Measurements from ENCODE around the gene HELZ2. TPM values are rescaled to one million over a fixed set of nuclear protein-coding genes. Genes with fewer than 3 reads are reported as not detected.

HELZ2 gene
- total RNA-seq, 1 experiment from 2014 or later: 33.4 TPM

DNA sequence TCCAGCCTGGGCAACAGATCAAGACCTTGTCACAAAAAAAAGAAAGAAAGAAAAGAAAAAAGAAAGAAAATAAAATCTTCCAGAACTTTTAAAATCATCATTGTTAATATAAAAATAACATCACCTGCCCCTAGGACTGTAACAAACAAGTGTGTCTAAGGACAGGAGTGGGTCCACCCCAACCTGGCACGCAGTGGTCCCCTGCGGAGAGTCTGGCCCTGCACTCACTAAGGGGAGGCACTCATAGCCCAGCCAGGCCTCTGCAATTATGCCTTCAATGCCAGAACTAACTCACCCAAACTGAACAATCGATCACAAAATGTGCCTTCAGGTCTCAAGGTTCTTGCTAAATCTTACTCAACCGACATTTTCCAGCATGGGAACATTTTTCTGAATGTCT, 48.1 kb upstream of the HELZ2 start:
- Histone ChIP-seq H3K79me2 (ENCODE audit: low read length) (peaks cover 58% of the 10 kb centered on the region), H3F3A (ENCODE audit: low read length, unreplicated experiment) (no peaks in the 10 kb centered on the region), H3K9ac (ENCODE audit: low read length) (no peak overlapping the region), H3K4me1 (ENCODE audit: insufficient read depth, low read length) (peaks cover 7% of the 10 kb centered on the region; the same call in 1 of the 2 replicates), H3K36me3 (ENCODE audit: low read depth, low read length) (no peaks in the 10 kb centered on the region), H3K4me2 (ENCODE audit: low read length) (no peak overlapping the region), H2AFZ (ENCODE audit: low read length) (no peak overlapping the region), H3K27me3 (ENCODE audit: low read length) (no peaks in the 10 kb centered on the region), H3K27ac (ENCODE audit: low read length) (no peak overlapping the region), H3K4me3 (ENCODE audit: low read length) (no peak overlapping the region), H3K9me3 (ENCODE audit: low read length) (no peaks in the 10 kb centered on the region), H4K20me1 (ENCODE audit: low read length) (no peaks in the 10 kb centered on the region), H3K9me2 (replicated peaks; ENCODE audit: low read length) (no peaks in the 10 kb centered on the region)
- ChIA-PET CTCF (no interaction called here), POLR2A (ENCODE audit: unreplicated experiment) (interaction anchor here (0.9 kb wide), 1 partner anchor 48 kb away, joined by 9 read pairs; the partner anchor contains the start of gene HELZ2)
- DNase-seq: no peak
- BruUV-seq (replicated peaks): no TSS peak
- intact Hi-C loops (cut with micrococcal nuclease): no loop called here
- ATAC-seq: no peak
- TF ChIP-seq, protein P1, sequence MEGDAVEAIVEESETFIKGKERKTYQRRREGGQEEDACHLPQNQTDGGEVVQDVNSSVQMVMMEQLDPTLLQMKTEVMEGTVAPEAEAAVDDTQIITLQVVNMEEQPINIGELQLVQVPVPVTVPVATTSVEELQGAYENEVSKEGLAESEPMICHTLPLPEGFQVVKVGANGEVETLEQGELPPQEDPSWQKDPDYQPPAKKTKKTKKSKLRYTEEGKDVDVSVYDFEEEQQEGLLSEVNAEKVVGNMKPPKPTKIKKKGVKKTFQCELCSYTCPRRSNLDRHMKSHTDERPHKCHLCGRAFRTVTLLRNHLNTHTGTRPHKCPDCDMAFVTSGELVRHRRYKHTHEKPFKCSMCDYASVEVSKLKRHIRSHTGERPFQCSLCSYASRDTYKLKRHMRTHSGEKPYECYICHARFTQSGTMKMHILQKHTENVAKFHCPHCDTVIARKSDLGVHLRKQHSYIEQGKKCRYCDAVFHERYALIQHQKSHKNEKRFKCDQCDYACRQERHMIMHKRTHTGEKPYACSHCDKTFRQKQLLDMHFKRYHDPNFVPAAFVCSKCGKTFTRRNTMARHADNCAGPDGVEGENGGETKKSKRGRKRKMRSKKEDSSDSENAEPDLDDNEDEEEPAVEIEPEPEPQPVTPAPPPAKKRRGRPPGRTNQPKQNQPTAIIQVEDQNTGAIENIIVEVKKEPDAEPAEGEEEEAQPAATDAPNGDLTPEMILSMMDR (conservative IDR thresholded peaks at IDR 0.05; ENCODE audit: low read depth, low read length): no peak
- TF ChIP-seq EZH2phosphoT487 (IDR thresholded peaks at IDR 0.05; ENCODE audit: borderline replicate concordance, low read length) (no peak), EZH2 (IDR thresholded peaks at IDR 0.05; ENCODE audit: low read length, unreplicated experiment) (no peak)

DNA sequence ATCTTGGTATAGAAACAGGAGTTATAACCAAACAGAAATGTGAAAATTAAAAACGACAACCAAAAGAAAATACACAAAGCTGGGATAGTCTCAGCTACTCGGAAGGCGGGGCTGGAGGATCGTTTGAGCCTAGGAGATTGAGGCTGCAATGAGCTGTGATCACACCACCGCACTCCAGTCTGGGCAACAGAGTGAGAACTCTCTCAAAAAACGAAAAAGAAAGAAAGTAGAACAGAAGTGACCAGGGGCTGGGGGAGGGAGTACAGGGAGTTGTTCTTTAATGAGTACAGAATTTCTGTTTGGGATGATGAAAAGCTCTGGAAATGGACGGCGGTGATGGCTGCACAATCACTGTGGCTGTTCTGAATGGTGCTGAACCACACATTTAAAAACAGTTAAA, 47.0 kb upstream of the HELZ2 start:
- Histone ChIP-seq H3K27me3 (ENCODE audit: low read length) (no peaks in the 10 kb centered on the region), H3K79me2 (ENCODE audit: low read length) (peaks cover 52% of the 10 kb centered on the region), H2AFZ (ENCODE audit: low read length) (no peak overlapping the region), H3K9me3 (ENCODE audit: low read length) (no peaks in the 10 kb centered on the region), H3K27ac (ENCODE audit: low read length) (no peak overlapping the region), H3K9ac (ENCODE audit: low read length) (no peak overlapping the region), H3K4me2 (ENCODE audit: low read length) (no peak overlapping the region), H3K9me2 (replicated peaks; ENCODE audit: low read length) (no peaks in the 10 kb centered on the region), H4K20me1 (ENCODE audit: low read length) (no peaks in the 10 kb centered on the region), H3K36me3 (ENCODE audit: low read depth, low read length) (no peaks in the 10 kb centered on the region; the same call in 1 of the 2 replicates), H3K4me1 (ENCODE audit: insufficient read depth, low read length) (peaks cover 7% of the 10 kb centered on the region; the same call in 1 of the 2 replicates), H3F3A (ENCODE audit: low read length, unreplicated experiment) (no peaks in the 10 kb centered on the region), H3K4me3 (ENCODE audit: low read length) (no peak overlapping the region)
- BruUV-seq (replicated peaks): no TSS peak
- intact Hi-C loops (cut with micrococcal nuclease): no loop called here
- TF ChIP-seq, protein P1 (conservative IDR thresholded peaks at IDR 0.05; ENCODE audit: low read depth, low read length): no peak
- TF ChIP-seq EZH2 (IDR thresholded peaks at IDR 0.05; ENCODE audit: low read length, unreplicated experiment) (no peak), EZH2phosphoT487 (IDR thresholded peaks at IDR 0.05; ENCODE audit: borderline replicate concordance, low read length) (no peak)
- DNase-seq (no peak), ATAC-seq (no peak)
- POLR2A ChIA-PET (ENCODE audit: unreplicated experiment): interaction anchor here (0.9 kb wide), 1 partner anchor 47 kb away, joined by 9 read pairs; the partner anchor contains the start of gene HELZ2
- CTCF ChIA-PET: no interaction called here

DNA sequence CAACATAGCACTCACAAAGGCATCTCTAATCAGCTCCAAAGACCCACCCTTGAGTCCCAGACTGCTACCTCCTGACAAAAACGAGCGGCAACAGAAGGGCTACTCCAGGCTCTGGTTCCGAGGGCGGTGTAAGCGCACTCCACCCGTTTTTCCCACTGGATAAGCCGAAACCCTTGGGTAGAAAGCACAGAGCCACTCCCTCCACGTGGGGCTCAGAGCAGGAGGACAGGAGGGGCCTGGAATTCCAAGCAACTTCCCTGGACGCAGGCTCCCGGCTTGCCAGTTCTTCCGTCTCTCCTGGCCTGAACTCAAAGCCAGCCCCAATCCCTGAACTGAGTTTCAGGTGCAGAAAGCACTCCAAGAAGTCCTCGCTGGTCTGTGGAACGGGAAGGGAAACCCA, 45.5 kb upstream of the HELZ2 start:
- Histone ChIP-seq H3K36me3 (ENCODE audit: low read depth, low read length) (peaks cover 8% of the 10 kb centered on the region), H3K27ac (ENCODE audit: low read length) (no peak overlapping the region), H3K79me2 (ENCODE audit: low read length) (peaks cover 38% of the 10 kb centered on the region), H3K4me3 (ENCODE audit: low read length) (no peak overlapping the region), H3K9me3 (ENCODE audit: low read length) (no peaks in the 10 kb centered on the region), H2AFZ (ENCODE audit: low read length) (no peak overlapping the region), H3F3A (ENCODE audit: low read length, unreplicated experiment) (no peaks in the 10 kb centered on the region), H3K4me2 (ENCODE audit: low read length) (no peak overlapping the region), H3K27me3 (ENCODE audit: low read length) (no peaks in the 10 kb centered on the region), H4K20me1 (ENCODE audit: low read length) (no peaks in the 10 kb centered on the region), H3K9ac (ENCODE audit: low read length) (no peak overlapping the region), H3K9me2 (replicated peaks; ENCODE audit: low read length) (no peaks in the 10 kb centered on the region), H3K4me1 (ENCODE audit: insufficient read depth, low read length) (no peaks in the 10 kb centered on the region)
- no TSS peak for BruUV-seq (replicated peaks)
- CTCF ChIA-PET: no interaction called here
- no peak for ATAC-seq
- POLR2A ChIA-PET (ENCODE audit: unreplicated experiment): no interaction called here
- TF ChIP-seq, protein P1 (conservative IDR thresholded peaks at IDR 0.05; ENCODE audit: low read depth, low read length): no peak
- TF ChIP-seq EZH2 (IDR thresholded peaks at IDR 0.05; ENCODE audit: low read length, unreplicated experiment) (no peak), EZH2phosphoT487 (IDR thresholded peaks at IDR 0.05; ENCODE audit: borderline replicate concordance, low read length) (no peak)
- no peak for DNase-seq
- intact Hi-C loops (cut with micrococcal nuclease): no loop called here

Data from PC-3 (cell line).